Fibroblast of the aortic adventitia (primary cell): ENCODE measurements around the gene AP1S3. TPM values are rescaled to one million over a fixed set of nuclear protein-coding genes. Genes with fewer than 3 reads are reported as not detected.
A peak's percentile ranks its signal among the peaks of the same experiment; 100 is the strongest.

Experiments used
- DNase-seq: peaks from one replicate; pipeline ENCODE4 v3.0.0-alpha.2; 2010; ENCODE audit warnings: low read depth
- H3K4me3 ChIP-seq: 2 replicates; pipeline ENCODE4 v1.5.1; 2011; ENCODE audit warnings: low read depth, mild to moderate bottlenecking, control low read depth, low read length, moderate library complexity
- CTCF ChIP-seq: IDR thresholded peaks from 2 replicates; pipeline ENCODE4 v1.5.1; 2011; ENCODE audit warnings: mild to moderate bottlenecking, low read length, control low read depth, inconsistent platforms; ENCODE audit not compliant: insufficient read depth
- total RNA-seq: library from RNA; depleted of rRNA; stranded (reverse); fragments of >200 nt; gene quantifications from 2 replicates; pipeline ENCODE4 v1.2.3, GENCODE V29; 2012; ENCODE audit warnings: low replicate concordance

The AP1S3 gene
- total RNA-seq, 1 donor = 8.1 TPM

GRCh38 chr2:223727562-223727961 is 109.8 kb downstream of the AP1S3 start:
- DNase-seq = peak; percentile 78
- peak; percentile 67 for TF ChIP-seq CTCF
- H3K4me3 ChIP-seq = no peak overlapping the region

- H3K4me3 ChIP-seq = no peak overlapping the region
- no peak for TF ChIP-seq CTCF
- DNase-seq = no peak
Observed at GRCh38 chr2:223725986-223726970, 111.1 kb downstream of the AP1S3 start.

- TF ChIP-seq CTCF = no peak
- peak overlapping the region; percentile 34 for H3K4me3 ChIP-seq
- DNase-seq = peak; percentile 97
Observed at GRCh38 chr2:223725494-223725893, 111.9 kb downstream of the AP1S3 start.

- H3K4me3 ChIP-seq = no peak overlapping the region
- no peak for TF ChIP-seq CTCF
- DNase-seq = peak; percentile 15
Observed at GRCh38 chr2:223724861-223725260, 112.5 kb downstream of the AP1S3 start.

GRCh38 chr2:223723954-223724411 is 113.4 kb downstream of the AP1S3 start:
- TF ChIP-seq CTCF = no peak
- no peak overlapping the region for H3K4me3 ChIP-seq
- DNase-seq = no peak

GRCh38 chr2:223722226-223722625 is 115.2 kb downstream of the AP1S3 start:
- TF ChIP-seq CTCF = no peak
- no peak for DNase-seq
- no peak overlapping the region for H3K4me3 ChIP-seq
